DND-41 (cell line): ENCODE data around the gene EML5.

Experiments
- ATAC-seq: fragments of 200-7000 bp; cut with Tn5 transposase; 3 replicates; pipeline ENCODE4 v1.9.1; 2021; ENCODE audit warnings: low read depth; ENCODE audit not compliant: insufficient read depth
- DNase-seq: peaks from one replicate; pipeline ENCODE4 v3.0.0-alpha.2; 2020
- H2AFZ ChIP-seq: 2 replicates; pipeline ENCODE4 v1.6.0; 2012; ENCODE audit warnings: low read depth, low read length
- H3K27ac ChIP-seq: 2 replicates; pipeline ENCODE4 v1.5.1; 2012; ENCODE audit warnings: low read length, inconsistent platforms
- H3K27me3 ChIP-seq: fragments of 200-600 bp; sonication (generic); 2 replicates; pipeline ENCODE4 v1.6.0; 2012; ENCODE audit warnings: low read length, mild to moderate bottlenecking, inconsistent platforms; ENCODE audit not compliant: insufficient read depth, poor library complexity
- H3K36me3 ChIP-seq: 2 replicates; pipeline ENCODE4 v1.5.1; 2012; ENCODE audit warnings: low read length, inconsistent platforms; ENCODE audit not compliant: insufficient read depth
- H3K4me1 ChIP-seq: 2 replicates; pipeline ENCODE4 v1.5.1; 2012; ENCODE audit warnings: mild to moderate bottlenecking, low read length; ENCODE audit not compliant: insufficient read depth
- H3K4me2 ChIP-seq: 2 replicates; pipeline ENCODE4 v1.6.0; 2012; ENCODE audit warnings: mild to moderate bottlenecking, moderate library complexity, low read length, inconsistent platforms; ENCODE audit not compliant: insufficient read depth
- H3K4me3 ChIP-seq, 2 experiments: fragments of 200-600 bp in 1 of 2; shearing (Covaris generic) in 1 of 2; 2 replicates each; pipeline ENCODE4 v1.5.1; 2012 to 2016; ENCODE audit warnings: inconsistent platforms in 2 of 2, low read length in 2 of 2, mild to moderate bottlenecking in 2 of 2, low read depth in 1 of 2, moderate library complexity in 1 of 2
- H3K79me2 ChIP-seq: 2 replicates; pipeline ENCODE4 v1.6.0; 2012; ENCODE audit warnings: low read length, inconsistent platforms; ENCODE audit not compliant: insufficient read depth
- H3K9ac ChIP-seq: 2 replicates; pipeline ENCODE4 v1.6.0; 2012; ENCODE audit warnings: low read depth, mild to moderate bottlenecking, inconsistent platforms, low read length, moderate library complexity
- H3K9me3 ChIP-seq: 2 replicates; pipeline ENCODE4 v1.5.1; 2012; ENCODE audit warnings: low read length, moderate library complexity, mild to moderate bottlenecking, inconsistent platforms; ENCODE audit not compliant: insufficient read depth, severe bottlenecking
- H4K20me1 ChIP-seq: 2 replicates; pipeline ENCODE4 v1.6.0; 2012; ENCODE audit warnings: low read length; ENCODE audit not compliant: insufficient read depth
- EZH2 ChIP-seq: IDR thresholded peaks from 3 replicates; pipeline ENCODE4 v1.6.1; 2012; ENCODE audit warnings: borderline replicate concordance, low read depth, mild to moderate bottlenecking, moderate library complexity, low read length, inconsistent platforms; ENCODE audit not compliant: severe bottlenecking
- TF ChIP-seq, protein P1 (sequence below): IDR thresholded peaks from 2 replicates; pipeline ENCODE4 v1.5.1; 2012; ENCODE audit warnings: borderline replicate concordance, low read length, moderate library complexity, mild to moderate bottlenecking; ENCODE audit not compliant: poor library complexity, severe bottlenecking; ENCODE audit errors: extremely low read depth

Gene EML5

GRCh38 chr14:88792473-88793258 lies at the start of gene EML5:
Gene EML5, minus strand, starts transcription at chr14:88792953. Its CDS starts 450 bp downstream, at chr14:88792503.
- DNase-seq = peak; percentile 85
- Histone ChIP-seq H3K9ac (peak within 1 kb of the TSS; percentile 81), H2AFZ (peak within 1 kb of the TSS; percentile 91), H3K79me2 (peaks cover 21% of the 10 kb centered on the region; the same call in 1 of the 2 replicates), H3K4me2 (peak within 1 kb of the TSS; percentile 100), H3K9me3 (no peaks in the 10 kb centered on the region), H4K20me1 (no peaks in the 10 kb centered on the region), H3K4me3 (peak within 1 kb of the TSS; percentile 67 to 97; a peak in 3 of 4 replicates), H3K27ac (peak within 1 kb of the TSS; percentile 74), H3K4me1 (peaks cover 38% of the 10 kb centered on the region), H3K36me3 (no peaks in the 10 kb centered on the region), H3K27me3 (no peaks in the 10 kb centered on the region)
- ATAC-seq = peak; percentile 86
- no peak for TF ChIP-seq EZH2
- TF ChIP-seq, protein P1, sequence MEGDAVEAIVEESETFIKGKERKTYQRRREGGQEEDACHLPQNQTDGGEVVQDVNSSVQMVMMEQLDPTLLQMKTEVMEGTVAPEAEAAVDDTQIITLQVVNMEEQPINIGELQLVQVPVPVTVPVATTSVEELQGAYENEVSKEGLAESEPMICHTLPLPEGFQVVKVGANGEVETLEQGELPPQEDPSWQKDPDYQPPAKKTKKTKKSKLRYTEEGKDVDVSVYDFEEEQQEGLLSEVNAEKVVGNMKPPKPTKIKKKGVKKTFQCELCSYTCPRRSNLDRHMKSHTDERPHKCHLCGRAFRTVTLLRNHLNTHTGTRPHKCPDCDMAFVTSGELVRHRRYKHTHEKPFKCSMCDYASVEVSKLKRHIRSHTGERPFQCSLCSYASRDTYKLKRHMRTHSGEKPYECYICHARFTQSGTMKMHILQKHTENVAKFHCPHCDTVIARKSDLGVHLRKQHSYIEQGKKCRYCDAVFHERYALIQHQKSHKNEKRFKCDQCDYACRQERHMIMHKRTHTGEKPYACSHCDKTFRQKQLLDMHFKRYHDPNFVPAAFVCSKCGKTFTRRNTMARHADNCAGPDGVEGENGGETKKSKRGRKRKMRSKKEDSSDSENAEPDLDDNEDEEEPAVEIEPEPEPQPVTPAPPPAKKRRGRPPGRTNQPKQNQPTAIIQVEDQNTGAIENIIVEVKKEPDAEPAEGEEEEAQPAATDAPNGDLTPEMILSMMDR = peak; percentile 39

DNA sequence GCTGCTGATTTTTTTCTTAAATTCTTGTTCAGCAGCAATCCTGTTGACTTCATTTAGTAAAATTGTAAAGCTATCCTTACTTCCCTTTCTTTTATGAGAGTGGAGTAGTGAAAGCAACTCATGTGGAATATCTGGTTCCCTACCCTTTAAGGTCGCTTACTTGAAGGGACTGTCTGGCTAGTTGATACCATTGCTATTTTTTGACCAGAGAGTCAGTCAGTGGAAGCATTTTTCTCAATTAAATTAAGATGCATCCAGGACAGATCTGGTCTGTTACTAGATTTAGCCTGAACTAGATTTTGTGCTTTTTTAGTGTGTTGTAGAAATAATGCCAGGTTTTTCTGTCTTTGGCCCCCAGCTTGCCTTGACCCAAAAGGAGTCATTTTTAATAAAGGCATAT lies 49.7 kb upstream of the EML5 start:
- H3K4me3 ChIP-seq = no peak overlapping the region
- no peaks in the 10 kb centered on the region for H4K20me1 ChIP-seq
- no peaks in the 10 kb centered on the region for H3K4me1 ChIP-seq
- TF ChIP-seq EZH2 = no peak
- TF ChIP-seq, protein P1 = no peak
- ATAC-seq = no peak
- no peak for DNase-seq
- H3K27ac ChIP-seq = no peak overlapping the region
- H3K27me3 ChIP-seq = no peaks in the 10 kb centered on the region
- H3K79me2 ChIP-seq = no peaks in the 10 kb centered on the region
- H3K9ac ChIP-seq = no peak overlapping the region
- H3K36me3 ChIP-seq = no peaks in the 10 kb centered on the region
- H2AFZ ChIP-seq = no peak overlapping the region
- H3K9me3 ChIP-seq = no peaks in the 10 kb centered on the region
- no peak overlapping the region for H3K4me2 ChIP-seq

- DNase-seq (no peak), ATAC-seq (no peak)
- Histone ChIP-seq H3K36me3 (no peaks in the 10 kb centered on the region), H3K4me3 (no peak overlapping the region), H3K27me3 (no peaks in the 10 kb centered on the region), H3K9me3 (no peaks in the 10 kb centered on the region), H4K20me1 (no peaks in the 10 kb centered on the region), H2AFZ (no peak overlapping the region), H3K79me2 (no peaks in the 10 kb centered on the region), H3K9ac (no peak overlapping the region), H3K27ac (no peak overlapping the region), H3K4me2 (no peak overlapping the region), H3K4me1 (no peaks in the 10 kb centered on the region)
- no peak for TF ChIP-seq EZH2
- TF ChIP-seq, protein P1 = no peak
Measured at GRCh38 chr14:88841741-88842140, 49.0 kb upstream of the EML5 start.
